Kidney (tissue), 14 donors: Measurements from ENCODE around the gene TAF4B. TPM values are rescaled to one million over a fixed set of nuclear protein-coding genes. Genes with fewer than 3 reads are reported as not detected.

Source experiments
- DNase-seq, 5 donors: peaks; one replicate each; pipeline ENCODE4 v3.0.0-alpha.2; 2013 to 2020
- FAIRE-seq: peaks from 2 replicates; lab custom pipeline; 2012; peaks lifted over from hg19 to GRCh38; lab: Jason Lieb, UNC
- H3K27ac ChIP-seq, 2 donors: one replicate each; pipeline ENCODE4 v1.7.0; 2013; ENCODE audit warnings: low read depth in 2 of 2, low read length in 2 of 2, inconsistent platforms in 1 of 2
- H3K27me3 ChIP-seq: one replicate; pipeline ENCODE4 v1.7.1; 2013; ENCODE audit warnings: low read length, inconsistent platforms; ENCODE audit not compliant: control insufficient read depth, insufficient read depth
- H3K36me3 ChIP-seq, 3 donors: one replicate each; pipeline versions ENCODE4 v1.7.0 to v1.7.1; 2013; ENCODE audit warnings: low read length in 3 of 3, control low read depth in 1 of 3, inconsistent platforms in 1 of 3; ENCODE audit not compliant: insufficient read depth in 3 of 3, control insufficient read depth in 2 of 3
- H3K4me1 ChIP-seq, 3 donors: one replicate each; pipeline versions ENCODE4 v1.7.0 to v1.7.1; 2013; ENCODE audit warnings: low read length in 3 of 3, inconsistent platforms in 1 of 3, low read depth in 1 of 3; ENCODE audit not compliant: control insufficient read depth in 2 of 3, insufficient read depth in 2 of 3
- H3K4me3 ChIP-seq, 3 donors: one replicate each; pipeline versions ENCODE4 v1.7.0 to v1.8.1; 2013; ENCODE audit warnings: low read length in 3 of 3, control low read depth in 1 of 3, inconsistent platforms in 1 of 3
- H3K9ac ChIP-seq, 3 donors: one replicate each; pipeline versions ENCODE4 v1.7.0 to v1.7.1; 2013; ENCODE audit warnings: low read length in 3 of 3, control low read depth in 1 of 3, inconsistent platforms in 1 of 3
- H3K9me3 ChIP-seq, 3 donors: one replicate each; pipeline versions ENCODE4 v1.7.0 to v1.7.1; 2013; ENCODE audit warnings: low read length in 3 of 3, control low read depth in 1 of 3, inconsistent platforms in 1 of 3; ENCODE audit not compliant: control insufficient read depth in 2 of 3, insufficient read depth in 1 of 3
- CTCF ChIP-seq: IDR thresholded peaks from 3 replicates; pipeline ENCODE4 v1.5.1; 2012; ENCODE audit warnings: mild to moderate bottlenecking, moderate library complexity, borderline replicate concordance; ENCODE audit not compliant: insufficient read depth; ENCODE audit errors: extremely low read depth
- intact Hi-C: fragments of 100-400 bp; cut with DNase I; formaldehyde crosslinking; loops from one replicate; pipeline ENCODE4 v1.11.1; 2022
- polyA plus RNA-seq: library from polyadenylated mRNA; stranded (reverse); fragments of 350-450 nt; fragmentation: Illumina TruSeq; extraction: RNeasy Lipid Tissue Mini Kit (QIAGEN cat#74804); gene quantifications from one replicate; pipeline ENCODE4 v1.2.3, GENCODE V29; 2014; ENCODE audit warnings: low read depth, low replicate concordance; ENCODE audit not compliant: insufficient read depth
- total RNA-seq: library from RNA; stranded (reverse); fragmentation: NEBNext Ultra II Directional; extraction: Animal tissue kit (Norgen Biotek cat#: 25700); gene quantifications from one replicate; pipeline ENCODE4 v1.2.1, GENCODE V29; 2021
- donor health status: control.
- donor health status: control.
- donor health status: control.
- donor health status: control.
- donor health status: control.
- donor health status: DM: yes; HTN: yes; CAD: no.
- donor health status: Normal renal cell carcinoma (clear cell type).

The TAF4B gene
- total and polyA plus RNA-seq, 2 donors from 2014 or later = 1.7 to 4.9 TPM

- TF ChIP-seq CTCF = no peak
- Histone ChIP-seq H3K27ac (no peak overlapping the region), H3K4me1 (no peaks in the 10 kb centered on the region), H3K4me3 (no peak overlapping the region), H3K9ac (no peak overlapping the region), H3K9me3 (no peaks in the 10 kb centered on the region), H3K27me3 (no peaks in the 10 kb centered on the region), H3K36me3 (no peaks in the 10 kb centered on the region)
- intact Hi-C loops = no loop called here
- FAIRE-seq = no peak
- no peak for DNase-seq
Observed at GRCh38 chr18:26415631-26416030, 189.4 kb downstream of the TAF4B start.

GRCh38 chr18:26416652-26417150 is 190.5 kb downstream of the TAF4B start:
- TF ChIP-seq CTCF = no peak
- DNase-seq (no peak), FAIRE-seq (no peak)
- Histone ChIP-seq H3K4me3 (no peak overlapping the region), H3K9ac (no peak overlapping the region), H3K9me3 (no peaks in the 10 kb centered on the region), H3K27ac (no peak overlapping the region), H3K36me3 (no peaks in the 10 kb centered on the region), H3K4me1 (no peaks in the 10 kb centered on the region), H3K27me3 (no peaks in the 10 kb centered on the region)
- intact Hi-C loops = no loop called here

- H3K36me3 ChIP-seq = no peaks in the 10 kb centered on the region
- no peak overlapping the region for H3K9ac ChIP-seq
- intact Hi-C loops = no loop called here
- no peak for TF ChIP-seq CTCF
- no peaks in the 10 kb centered on the region for H3K27me3 ChIP-seq
- H3K4me1 ChIP-seq = peaks cover 0 to 3% (median 0%) of the 10 kb centered on the region in 3 donors
- no peaks in the 10 kb centered on the region for H3K9me3 ChIP-seq
- no peak overlapping the region for H3K27ac ChIP-seq
- H3K4me3 ChIP-seq = no peak overlapping the region
- no peak for DNase-seq
- no peak for FAIRE-seq
Observed at GRCh38 chr18:26417190-26417589, 190.9 kb downstream of the TAF4B start.

GRCh38 chr18:26418225-26418624 is 192.0 kb downstream of the TAF4B start:
- no peak for FAIRE-seq

More at GRCh38 chr18:26418225-26418624, 192.0 kb downstream of the TAF4B start:
- Histone ChIP-seq H3K4me3 (no peak overlapping the region), H3K4me1 (peaks cover 0 to 6% (median 3%) of the 10 kb centered on the region in 3 donors), H3K9me3 (no peaks in the 10 kb centered on the region), H3K27me3 (no peaks in the 10 kb centered on the region), H3K9ac (no peak overlapping the region), H3K27ac (no peak overlapping the region), H3K36me3 (no peaks in the 10 kb centered on the region)
- no peak for DNase-seq
- intact Hi-C loops = no loop called here
- no peak for TF ChIP-seq CTCF
